Measurements from ENCODE around the gene RPS6KA2. TPM values are rescaled to one million over a fixed set of nuclear protein-coding genes. Genes with fewer than 3 reads are reported as not detected.
"Not testable (repeated sequence)": the region's sequence is repeated elsewhere in the genome, so short reads cannot be mapped to it uniquely, and the experiment has no call there.

RPS6KA2 gene
- total RNA-seq, 1 donor = 2.4 TPM

DNA sequence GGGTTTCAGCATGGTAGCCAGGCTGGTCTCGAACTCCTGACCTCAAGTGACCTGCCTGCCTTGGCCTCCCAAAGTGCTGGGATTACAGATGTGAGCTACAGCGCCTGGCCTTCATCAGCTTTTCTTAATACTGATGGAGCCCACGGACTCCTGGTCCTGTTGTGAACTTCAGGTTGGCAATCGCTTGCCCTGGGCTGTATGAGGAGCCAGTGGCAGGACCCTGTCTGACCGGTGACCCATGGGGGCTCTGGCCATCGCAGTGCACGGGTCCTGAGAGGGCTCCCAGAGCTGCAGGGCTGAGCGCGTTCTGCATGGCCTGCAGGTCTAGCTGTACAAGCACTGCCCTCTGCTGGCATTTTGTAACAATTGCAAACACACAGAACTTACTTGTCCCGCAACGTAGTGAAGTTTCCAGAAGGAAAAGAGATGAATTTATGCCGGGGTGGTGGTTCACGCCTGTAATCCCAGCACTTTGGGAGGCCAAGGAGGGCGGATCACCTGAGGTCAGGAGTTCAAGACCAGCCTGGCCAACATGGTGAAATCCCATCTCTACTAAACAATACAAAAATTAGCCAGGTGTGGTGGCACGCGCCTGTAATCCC, 226.3 kb downstream of the RPS6KA2 start:
- not testable (repeated sequence) for H3K4me3 ChIP-seq (ENCODE audit: low read length); H3K4me1 ChIP-seq (ENCODE audit: insufficient read depth, low read length); H3K27me3 ChIP-seq (ENCODE audit: insufficient read depth, low read length); H3K9me3 ChIP-seq (ENCODE audit: low read depth, low read length)

GRCh38 chr6:166400181-166400580, 226.9 kb downstream of the RPS6KA2 start:
- Histone ChIP-seq H3K4me1 (ENCODE audit: insufficient read depth, low read length) (no peaks in the 10 kb centered on the region), H3K9me3 (ENCODE audit: low read depth, low read length) (no peaks in the 10 kb centered on the region), H3K4me3 (ENCODE audit: low read length) (no peak overlapping the region), H3K27me3 (ENCODE audit: insufficient read depth, low read length) (no peaks in the 10 kb centered on the region)

GRCh38 chr6:166398348-166398747, 228.7 kb downstream of the RPS6KA2 start:
- H3K4me1 ChIP-seq (ENCODE audit: insufficient read depth, low read length) = no peaks in the 10 kb centered on the region
- no peaks in the 10 kb centered on the region for H3K9me3 ChIP-seq (ENCODE audit: low read depth, low read length)
- H3K27me3 ChIP-seq (ENCODE audit: insufficient read depth, low read length) = no peaks in the 10 kb centered on the region
- no peak overlapping the region for H3K4me3 ChIP-seq (ENCODE audit: low read length)

- H3K4me3 ChIP-seq (ENCODE audit: low read length) = no peak overlapping the region
- H3K27me3 ChIP-seq (ENCODE audit: insufficient read depth, low read length) = no peaks in the 10 kb centered on the region
- H3K4me1 ChIP-seq (ENCODE audit: insufficient read depth, low read length) = no peaks in the 10 kb centered on the region
- no peaks in the 10 kb centered on the region for H3K9me3 ChIP-seq (ENCODE audit: low read depth, low read length)
These were observed 229.2 kb downstream of the RPS6KA2 start for GRCh38 chr6:166397849-166398248.

DNA sequence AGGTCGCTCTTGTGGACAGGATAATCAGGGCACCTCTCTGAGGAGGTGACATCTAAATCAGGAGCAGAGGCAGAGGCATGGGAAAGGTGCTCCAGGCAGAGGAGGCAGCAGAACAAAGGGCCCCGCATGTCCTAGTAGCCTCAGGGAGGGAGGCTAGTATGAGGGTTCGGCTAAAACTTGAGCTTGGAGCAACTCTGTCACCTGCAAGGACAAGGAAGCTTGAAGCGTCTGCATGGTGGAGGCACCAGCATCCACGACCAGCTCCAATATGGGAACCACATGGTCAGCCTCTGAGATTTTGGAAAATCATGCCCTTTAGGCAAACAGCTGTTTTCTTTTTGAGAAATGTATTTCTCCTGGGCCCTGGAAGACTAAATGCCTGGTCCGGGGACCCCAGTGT, 231.3 kb downstream of the RPS6KA2 start:
- H3K4me3 ChIP-seq (ENCODE audit: low read length) = no peak overlapping the region
- H3K27me3 ChIP-seq (ENCODE audit: insufficient read depth, low read length) = no peaks in the 10 kb centered on the region
- no peaks in the 10 kb centered on the region for H3K9me3 ChIP-seq (ENCODE audit: low read depth, low read length)
- no peaks in the 10 kb centered on the region for H3K4me1 ChIP-seq (ENCODE audit: insufficient read depth, low read length)

DNA sequence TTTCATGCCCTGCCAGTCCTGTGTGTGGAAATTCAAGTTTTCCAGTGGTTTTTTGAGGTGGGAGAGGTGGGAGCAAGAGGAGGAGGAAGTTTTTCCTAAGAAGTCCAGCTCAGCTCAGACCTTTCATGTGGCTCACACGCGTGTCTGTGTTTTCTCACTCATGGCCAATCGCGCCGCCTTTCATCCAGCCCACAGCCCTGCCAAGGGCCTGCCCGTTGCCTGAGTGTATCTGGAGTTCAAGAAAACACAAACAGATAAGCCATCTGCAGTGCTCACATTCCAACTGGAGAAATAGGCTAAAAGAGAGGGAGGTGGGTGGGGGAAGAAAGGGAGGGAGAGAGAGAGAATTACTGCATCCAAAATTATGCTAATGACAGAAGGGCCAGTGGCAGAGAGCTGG, 231.7 kb downstream of the RPS6KA2 start:
- H3K9me3 ChIP-seq (ENCODE audit: low read depth, low read length) = no peaks in the 10 kb centered on the region

GRCh38 chr6:166394036-166394892, 232.8 kb downstream of the RPS6KA2 start:
- Histone ChIP-seq H3K9me3 (ENCODE audit: low read depth, low read length) (no peaks in the 10 kb centered on the region), H3K4me1 (ENCODE audit: insufficient read depth, low read length) (no peaks in the 10 kb centered on the region), H3K4me3 (ENCODE audit: low read length) (no peak overlapping the region), H3K27me3 (ENCODE audit: insufficient read depth, low read length) (no peaks in the 10 kb centered on the region)

More for the DNA sequence above, 231.7 kb downstream of the RPS6KA2 start:
- Histone ChIP-seq H3K27me3 (ENCODE audit: insufficient read depth, low read length) (no peaks in the 10 kb centered on the region), H3K4me1 (ENCODE audit: insufficient read depth, low read length) (no peaks in the 10 kb centered on the region), H3K4me3 (ENCODE audit: low read length) (no peak overlapping the region)

DNA sequence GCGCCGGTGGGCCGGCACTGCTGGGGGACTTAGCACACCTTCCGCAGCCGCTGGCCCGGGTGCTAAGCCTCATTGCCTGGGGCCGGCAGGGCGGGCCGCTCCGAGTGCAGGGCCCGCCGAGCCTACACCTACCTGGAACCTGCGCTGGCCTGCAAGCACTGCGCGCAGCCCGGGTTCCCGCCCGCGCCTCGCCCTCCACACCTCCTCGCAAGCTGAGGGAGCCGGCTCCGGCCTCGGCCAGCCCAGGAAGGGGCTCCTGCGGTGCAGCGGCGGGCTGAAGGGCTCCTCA, 233.6 kb downstream of the RPS6KA2 start:
- no peak overlapping the region for H3K4me3 ChIP-seq (ENCODE audit: low read length)
- peaks cover 1% of the 10 kb centered on the region for H3K4me1 ChIP-seq (ENCODE audit: insufficient read depth, low read length)
- no peaks in the 10 kb centered on the region for H3K27me3 ChIP-seq (ENCODE audit: insufficient read depth, low read length)
- H3K9me3 ChIP-seq (ENCODE audit: low read depth, low read length) = no peaks in the 10 kb centered on the region

DNA sequence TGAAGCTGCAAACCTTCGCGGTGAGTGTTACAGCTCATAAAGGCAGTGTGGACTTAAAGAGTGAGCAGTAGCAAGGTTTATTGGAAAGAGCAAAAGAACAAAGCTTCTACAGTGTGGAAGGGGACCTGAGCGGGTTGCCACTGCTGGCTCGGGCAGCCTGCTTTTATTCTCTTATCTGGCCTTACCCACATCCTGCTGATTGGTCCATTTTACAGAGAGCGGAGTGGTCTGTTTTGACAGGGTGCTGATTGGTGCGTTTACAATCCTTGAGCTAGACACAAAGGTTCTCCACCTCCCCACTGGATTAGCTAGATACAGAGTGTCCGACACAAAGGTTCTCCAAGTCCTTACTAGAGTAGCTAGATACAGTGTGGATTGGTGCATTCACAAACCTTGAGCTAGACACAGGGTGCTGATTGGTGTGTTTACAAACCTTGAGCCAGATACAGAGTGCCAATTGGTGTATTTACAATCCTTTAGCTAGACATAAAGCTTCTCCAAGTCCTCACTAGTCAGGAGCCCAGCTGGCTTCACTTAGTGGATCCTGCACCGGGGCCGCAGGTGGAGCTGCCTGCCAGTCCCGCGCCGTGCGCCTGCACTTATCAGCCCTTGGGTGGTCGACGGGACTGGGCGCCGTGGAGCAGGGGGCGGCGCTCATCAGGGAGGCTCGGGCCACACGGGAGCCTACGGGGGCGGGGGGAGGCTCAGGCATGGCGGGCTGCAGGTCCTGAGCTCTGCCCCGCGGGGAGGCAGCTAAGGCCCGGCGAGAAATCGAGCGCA, 234.1 kb downstream of the RPS6KA2 start:
- not testable (repeated sequence) for H3K9me3 ChIP-seq (ENCODE audit: low read depth, low read length); H3K27me3 ChIP-seq (ENCODE audit: insufficient read depth, low read length); H3K4me3 ChIP-seq (ENCODE audit: low read length); H3K4me1 ChIP-seq (ENCODE audit: insufficient read depth, low read length)

DNA sequence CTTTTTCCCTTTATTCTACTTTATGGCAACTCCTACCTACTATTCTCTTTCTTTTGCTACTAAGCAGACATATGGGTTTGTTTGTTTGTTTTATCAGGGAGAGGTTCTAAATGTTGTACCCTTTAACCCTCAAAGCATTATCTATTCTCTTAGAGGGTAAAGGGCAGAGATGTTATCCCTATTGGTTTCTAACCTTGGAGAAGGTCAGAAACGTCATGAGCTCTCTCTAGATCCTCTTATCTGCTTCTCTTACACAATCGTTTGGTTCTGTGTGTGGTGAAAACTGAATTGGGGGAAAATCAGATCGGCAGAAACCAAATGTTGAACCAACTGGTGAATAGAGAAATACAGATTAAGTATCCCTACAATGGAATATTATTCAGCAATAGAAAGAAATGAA, 237.9 kb downstream of the RPS6KA2 start:
- H3K9me3 ChIP-seq (ENCODE audit: low read depth, low read length) = no peaks in the 10 kb centered on the region
- H3K4me1 ChIP-seq (ENCODE audit: insufficient read depth, low read length) = peaks cover 14% of the 10 kb centered on the region
- no peak overlapping the region for H3K4me3 ChIP-seq (ENCODE audit: low read length)
- no peaks in the 10 kb centered on the region for H3K27me3 ChIP-seq (ENCODE audit: insufficient read depth, low read length)

DNA sequence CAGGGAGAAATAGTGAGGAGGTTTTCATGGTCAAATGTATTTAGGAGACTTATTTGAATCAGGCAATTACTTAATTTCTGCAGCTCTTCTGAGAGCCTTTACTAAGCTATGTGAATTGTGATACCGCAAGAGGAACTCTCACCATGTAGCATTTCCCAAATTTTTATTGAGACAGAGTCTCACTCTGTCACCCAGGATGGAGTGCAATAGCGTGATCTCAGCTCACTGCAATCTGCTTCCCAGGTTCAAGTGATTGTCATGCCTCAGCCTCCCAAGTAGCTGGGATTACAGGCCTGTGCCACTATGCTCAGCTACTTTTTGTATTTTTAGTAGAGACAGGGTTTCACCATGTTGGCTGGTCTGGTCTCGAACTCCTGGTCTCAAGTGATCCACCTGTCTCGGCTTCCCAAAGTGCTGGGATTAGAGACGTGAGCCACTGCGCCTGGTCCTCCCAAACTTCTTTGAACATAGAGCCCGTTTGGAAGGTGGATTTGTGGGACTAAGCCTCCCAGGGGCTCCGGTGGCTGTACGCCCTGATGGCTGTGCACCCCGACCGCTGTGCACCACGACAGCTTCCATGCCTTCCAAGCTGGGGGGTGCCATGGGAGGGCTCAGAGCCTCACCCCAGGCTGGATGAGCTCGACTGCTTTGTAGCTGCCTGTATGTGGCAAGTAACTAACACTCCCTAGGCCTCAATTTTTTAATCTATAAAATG, 238.6 kb downstream of the RPS6KA2 start:
- peaks cover 21% of the 10 kb centered on the region for H3K4me1 ChIP-seq (ENCODE audit: insufficient read depth, low read length)

GRCh38 chr6:166387642-166388289, 239.3 kb downstream of the RPS6KA2 start:
- Histone ChIP-seq H3K4me1 (ENCODE audit: insufficient read depth, low read length) (peaks cover 21% of the 10 kb centered on the region), H3K9me3 (ENCODE audit: low read depth, low read length) (no peaks in the 10 kb centered on the region), H3K27me3 (ENCODE audit: insufficient read depth, low read length) (no peaks in the 10 kb centered on the region), H3K4me3 (ENCODE audit: low read length) (no peak overlapping the region)

More for the DNA sequence above, 238.6 kb downstream of the RPS6KA2 start:
- Histone ChIP-seq H3K27me3 (ENCODE audit: insufficient read depth, low read length) (no peaks in the 10 kb centered on the region), H3K9me3 (ENCODE audit: low read depth, low read length) (no peaks in the 10 kb centered on the region), H3K4me3 (ENCODE audit: low read length) (no peak overlapping the region)

GRCh38 chr6:166387098-166387497, 240.0 kb downstream of the RPS6KA2 start:
- not testable (repeated sequence) for H3K9me3 ChIP-seq (ENCODE audit: low read depth, low read length); H3K27me3 ChIP-seq (ENCODE audit: insufficient read depth, low read length); H3K4me3 ChIP-seq (ENCODE audit: low read length)
- peaks cover 23% of the 10 kb centered on the region for H3K4me1 ChIP-seq (ENCODE audit: insufficient read depth, low read length)

GRCh38 chr6:166386111-166386510, 240.9 kb downstream of the RPS6KA2 start:
- H3K27me3 ChIP-seq (ENCODE audit: insufficient read depth, low read length) = no peaks in the 10 kb centered on the region
- H3K4me1 ChIP-seq (ENCODE audit: insufficient read depth, low read length) = peaks cover 25% of the 10 kb centered on the region
- no peaks in the 10 kb centered on the region for H3K9me3 ChIP-seq (ENCODE audit: low read depth, low read length)
- no peak overlapping the region for H3K4me3 ChIP-seq (ENCODE audit: low read length)

All from mononuclear cell (primary cell).